PC-3 (cell line): Measurements from ENCODE around the gene DPF1. TPM values are rescaled to one million over a fixed set of nuclear protein-coding genes. Genes with fewer than 3 reads are reported as not detected.

Source experiments
- ATAC-seq: fragments of 200-7000 bp; cut with Tn5 transposase; 2 replicates; pipeline ENCODE4 v1.9.1; 2020; ENCODE audit warnings: mild to moderate bottlenecking, moderate library complexity
- BruUV-seq: library from RNA; stranded (reverse); fragments of 400-500 nt; replicated peaks from 2 replicates; lab custom pipeline; 2021; lab: Mats Ljungman, UMichigan
- CTCF ChIA-PET: fragments of 300-600 bp; sonication (Branson Sonifier 250); formaldehyde crosslinking; loops from one replicate; lab custom pipeline; 2022; ENCODE audit warnings: antibody characterized with exemption; lab: Charles Lee
- POLR2A ChIA-PET: fragments of 300-600 bp; sonication (Branson Sonifier 250); formaldehyde crosslinking; loops from one replicate; lab custom pipeline; 2022; ENCODE audit warnings: antibody characterized with exemption; ENCODE audit not compliant: unreplicated experiment; lab: Charles Lee
- DNase-seq: peaks from one replicate; pipeline ENCODE4 v3.0.0-alpha.2; 2015
- H2AFZ ChIP-seq: fragments of 300-600 bp; sonication (generic); 2 replicates; pipeline ENCODE4 v1.6.0; 2016; ENCODE audit warnings: antibody characterized with exemption, low read length
- H3F3A ChIP-seq: fragments of 300-600 bp; sonication (generic); one replicate; pipeline ENCODE4 v1.6.0; 2017; ENCODE audit warnings: antibody characterized with exemption, low read length, control low read depth, mild to moderate bottlenecking; ENCODE audit not compliant: unreplicated experiment
- H3K27ac ChIP-seq: fragments of 300-600 bp; sonication (generic); 2 replicates; pipeline ENCODE4 v1.5.1; 2016; ENCODE audit warnings: mild to moderate bottlenecking, low read length
- H3K27me3 ChIP-seq: fragments of 300-600 bp; sonication (generic); 2 replicates; pipeline ENCODE4 v1.6.1; 2016; ENCODE audit warnings: low read length, mixed read lengths
- H3K36me3 ChIP-seq: fragments of 300-600 bp; sonication (generic); 2 replicates; pipeline ENCODE4 v1.6.1; 2016; ENCODE audit warnings: low read depth, mixed run types, low read length, mixed read lengths
- H3K4me1 ChIP-seq: fragments of 300-600 bp; sonication (generic); 2 replicates; pipeline ENCODE4 v1.5.1; 2016; ENCODE audit warnings: low read length; ENCODE audit not compliant: insufficient read depth
- H3K4me2 ChIP-seq: fragments of 300-600 bp; sonication (generic); 2 replicates; pipeline ENCODE4 v1.6.0; 2016; ENCODE audit warnings: low read length
- H3K4me3 ChIP-seq: fragments of 300-600 bp; sonication (generic); 2 replicates; pipeline ENCODE4 v1.5.1; 2016; ENCODE audit warnings: mild to moderate bottlenecking, low read length, mixed read lengths
- H3K79me2 ChIP-seq: fragments of 300-600 bp; sonication (generic); 2 replicates; pipeline ENCODE4 v1.6.1; 2017; ENCODE audit warnings: low read length, mixed read lengths
- H3K9ac ChIP-seq: fragments of 300-600 bp; sonication (generic); 2 replicates; pipeline ENCODE4 v1.6.0; 2016; ENCODE audit warnings: mild to moderate bottlenecking, low read length
- H3K9me2 ChIP-seq: fragments of 300-600 bp; sonication (generic); replicated peaks from 2 replicates; pipeline ENCODE4 v1.6.1; 2016; ENCODE audit warnings: mixed run types, low read length, mixed read lengths
- H3K9me3 ChIP-seq: fragments of 300-600 bp; sonication (generic); 2 replicates; pipeline ENCODE4 v1.6.1; 2016; ENCODE audit warnings: low read length, mixed read lengths
- H4K20me1 ChIP-seq: fragments of 300-600 bp; sonication (generic); 2 replicates; pipeline ENCODE4 v1.6.1; 2016; ENCODE audit warnings: low read length, mixed read lengths
- EZH2 ChIP-seq: fragments of 300-600 bp; sonication (generic); IDR thresholded peaks from one replicate; pipeline ENCODE4 v1.6.1; 2017; ENCODE audit warnings: antibody characterized with exemption, mild to moderate bottlenecking, low read length; ENCODE audit not compliant: unreplicated experiment
- EZH2phosphoT487 ChIP-seq: fragments of 300-600 bp; sonication (generic); IDR thresholded peaks from 2 replicates; pipeline ENCODE4 v1.6.1; 2018; ENCODE audit warnings: mild to moderate bottlenecking, antibody characterized with exemption, low read length, borderline replicate concordance
- intact Hi-C: fragments of 100-400 bp; cut with micrococcal nuclease; formaldehyde crosslinking; loops from 2 replicates; pipeline ENCODE4 v1.9.0; 2023
- total RNA-seq: library from RNA; depleted of rRNA; stranded (reverse); fragments of >200 nt; gene quantifications from 2 replicates; pipeline ENCODE4 v1.2.3, GENCODE V29; 2014
- TF ChIP-seq, protein P1 (sequence below): fragments of 300-600 bp; sonication (generic); conservative IDR thresholded peaks from 2 replicates; pipeline ENCODE4 v1.5.1; 2017; ENCODE audit warnings: antibody characterized with exemption, low read depth, mild to moderate bottlenecking, low read length

The DPF1 gene
- total RNA-seq, 1 experiment from 2014 or later = 8.1 TPM

DNA sequence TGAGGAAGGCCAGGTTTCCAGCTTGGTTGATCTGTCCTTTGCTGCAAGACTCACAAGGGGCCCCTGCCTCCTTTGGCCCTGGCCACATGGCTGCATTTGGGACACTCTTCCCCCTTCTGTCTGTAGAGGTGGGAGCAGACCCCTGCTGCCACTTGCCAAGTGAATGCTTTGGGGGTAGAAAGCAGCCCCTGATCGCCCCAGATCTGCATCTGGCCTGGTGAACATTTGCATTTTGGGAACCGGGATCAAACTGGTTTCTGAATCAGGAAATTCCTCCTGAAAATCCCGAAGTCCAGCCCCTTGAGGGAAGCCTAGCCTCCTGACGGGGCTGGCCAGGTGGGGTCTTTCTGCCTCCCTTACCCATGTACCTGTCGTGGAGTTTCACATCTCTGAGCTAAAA lies 14.9 kb downstream of the DPF1 start:
- intact Hi-C loops = no loop called here
- BruUV-seq = no TSS peak
- no peaks in the 10 kb centered on the region for H3F3A ChIP-seq
- ATAC-seq (no peak; the same call in 1 of the 2 replicates), DNase-seq (no peak)
- POLR2A ChIA-PET = interaction anchor here (0.6 to 0.7 kb wide), 2 partner anchors 165 to 307 kb away, joined by 5 to 10 read pairs; partner anchors contain the start of gene PSMD8
- H3K4me3 ChIP-seq = no peak overlapping the region
- no peak overlapping the region for H3K4me2 ChIP-seq
- no peak for TF ChIP-seq EZH2phosphoT487
- TF ChIP-seq, protein P1, sequence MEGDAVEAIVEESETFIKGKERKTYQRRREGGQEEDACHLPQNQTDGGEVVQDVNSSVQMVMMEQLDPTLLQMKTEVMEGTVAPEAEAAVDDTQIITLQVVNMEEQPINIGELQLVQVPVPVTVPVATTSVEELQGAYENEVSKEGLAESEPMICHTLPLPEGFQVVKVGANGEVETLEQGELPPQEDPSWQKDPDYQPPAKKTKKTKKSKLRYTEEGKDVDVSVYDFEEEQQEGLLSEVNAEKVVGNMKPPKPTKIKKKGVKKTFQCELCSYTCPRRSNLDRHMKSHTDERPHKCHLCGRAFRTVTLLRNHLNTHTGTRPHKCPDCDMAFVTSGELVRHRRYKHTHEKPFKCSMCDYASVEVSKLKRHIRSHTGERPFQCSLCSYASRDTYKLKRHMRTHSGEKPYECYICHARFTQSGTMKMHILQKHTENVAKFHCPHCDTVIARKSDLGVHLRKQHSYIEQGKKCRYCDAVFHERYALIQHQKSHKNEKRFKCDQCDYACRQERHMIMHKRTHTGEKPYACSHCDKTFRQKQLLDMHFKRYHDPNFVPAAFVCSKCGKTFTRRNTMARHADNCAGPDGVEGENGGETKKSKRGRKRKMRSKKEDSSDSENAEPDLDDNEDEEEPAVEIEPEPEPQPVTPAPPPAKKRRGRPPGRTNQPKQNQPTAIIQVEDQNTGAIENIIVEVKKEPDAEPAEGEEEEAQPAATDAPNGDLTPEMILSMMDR = no peak
- no peak for TF ChIP-seq EZH2
- no peaks in the 10 kb centered on the region for H3K27me3 ChIP-seq
- no peaks in the 10 kb centered on the region for H3K79me2 ChIP-seq
- no peaks in the 10 kb centered on the region for H4K20me1 ChIP-seq
- H3K9me3 ChIP-seq = no peaks in the 10 kb centered on the region
- no peaks in the 10 kb centered on the region for H3K4me1 ChIP-seq
- no peaks in the 10 kb centered on the region for H3K36me3 ChIP-seq
- H2AFZ ChIP-seq = no peak overlapping the region
- no peak overlapping the region for H3K9ac ChIP-seq
- H3K27ac ChIP-seq = no peak overlapping the region
- CTCF ChIA-PET = no interaction called here
- H3K9me2 ChIP-seq = no peaks in the 10 kb centered on the region

DNA sequence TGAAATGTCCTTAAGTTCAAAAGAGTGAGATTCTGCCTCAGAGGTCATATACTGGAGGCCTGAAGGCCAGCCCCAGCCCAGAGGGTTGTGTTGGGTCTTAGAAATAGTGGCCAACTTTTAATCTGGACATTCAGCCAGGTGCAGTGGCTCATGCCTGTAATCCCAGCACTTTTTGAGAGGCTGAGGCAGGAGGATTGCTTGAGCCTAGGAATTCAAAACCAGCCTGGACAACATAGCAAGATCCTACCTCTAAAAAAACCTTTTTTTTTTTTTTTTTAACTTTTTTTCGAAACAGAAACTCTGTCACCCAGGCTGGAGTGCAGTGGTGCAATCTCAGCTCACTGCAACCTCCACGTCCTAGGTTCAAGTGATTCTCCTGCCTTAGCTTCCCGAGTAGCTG lies 15.5 kb downstream of the DPF1 start:
- Histone ChIP-seq H3K27ac (no peak overlapping the region), H3K27me3 (no peaks in the 10 kb centered on the region), H4K20me1 (no peaks in the 10 kb centered on the region), H2AFZ (no peak overlapping the region), H3K4me1 (no peaks in the 10 kb centered on the region), H3K79me2 (no peaks in the 10 kb centered on the region), H3K9me2 (no peaks in the 10 kb centered on the region), H3K9ac (no peak overlapping the region), H3K36me3 (no peaks in the 10 kb centered on the region), H3K9me3 (no peaks in the 10 kb centered on the region), H3K4me3 (no peak overlapping the region), H3K4me2 (no peak overlapping the region), H3F3A (no peaks in the 10 kb centered on the region)
- ChIA-PET POLR2A (interaction anchor here (0.7 kb wide), 1 partner anchor 166 kb away, joined by 10 read pairs; the partner anchor contains the start of gene PSMD8), CTCF (no interaction called here)
- TF ChIP-seq EZH2phosphoT487 (no peak), EZH2 (no peak)
- TF ChIP-seq, protein P1 = no peak
- ATAC-seq (no peak), DNase-seq (no peak)
- BruUV-seq = no TSS peak
- intact Hi-C loops = no loop called here

DNA sequence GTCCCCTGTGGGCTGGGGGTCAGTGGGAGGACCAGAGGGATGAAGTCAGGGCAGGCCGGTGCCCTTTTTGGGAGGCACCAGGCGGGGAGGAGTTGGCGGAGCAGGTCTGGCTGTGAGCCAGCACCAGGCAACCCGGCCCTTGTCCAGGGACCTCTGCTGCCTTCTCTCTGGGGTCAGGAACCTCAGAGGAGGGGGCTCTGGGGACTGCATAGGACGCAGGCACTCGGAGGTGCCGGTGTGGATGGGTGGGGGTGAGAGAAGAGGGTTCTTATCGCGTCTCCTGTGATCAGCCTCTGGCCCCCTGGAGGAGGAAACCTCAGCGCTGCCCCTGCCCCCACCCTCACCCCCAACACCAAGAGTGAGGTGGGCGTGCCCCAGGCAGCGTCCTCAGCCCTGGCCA lies 16.5 kb downstream of the DPF1 start:
- POLR2A ChIA-PET = no interaction called here
- no peaks in the 10 kb centered on the region for H3K27me3 ChIP-seq
- no peaks in the 10 kb centered on the region for H3K4me1 ChIP-seq
- H4K20me1 ChIP-seq = no peaks in the 10 kb centered on the region
- intact Hi-C loops = no loop called here
- no peaks in the 10 kb centered on the region for H3K9me3 ChIP-seq
- DNase-seq (no peak), ATAC-seq (no peak)
- no peak overlapping the region for H2AFZ ChIP-seq
- H3K4me3 ChIP-seq = no peak overlapping the region
- no peaks in the 10 kb centered on the region for H3K9me2 ChIP-seq
- TF ChIP-seq EZH2 (no peak), EZH2phosphoT487 (no peak)
- TF ChIP-seq, protein P1 = no peak
- CTCF ChIA-PET = no interaction called here
- no peaks in the 10 kb centered on the region; the same call in 1 of the 2 replicates for H3K36me3 ChIP-seq
- no peaks in the 10 kb centered on the region for H3K79me2 ChIP-seq
- H3K4me2 ChIP-seq = no peak overlapping the region
- no peak overlapping the region for H3K27ac ChIP-seq
- no TSS peak for BruUV-seq
- no peaks in the 10 kb centered on the region for H3F3A ChIP-seq
- no peak overlapping the region for H3K9ac ChIP-seq
